Measurements from ENCODE around the gene EIF3A.
"Not testable (repeated sequence)": the region's sequence is repeated elsewhere in the genome, so short reads cannot be mapped to it uniquely, and the experiment has no call there.

Gene EIF3A

GRCh38 chr10:119113751-119114732 lies 33.4 kb upstream of the EIF3A start:
- DNase-seq (ENCODE audit: insufficient read length, low spot score): no peak

GRCh38 chr10:119112056-119112455 lies 31.4 kb upstream of the EIF3A start:
- DNase-seq (ENCODE audit: insufficient read length, low spot score) (no peak), FAIRE-seq (no peak)
- TF ChIP-seq POLR2A (IDR thresholded peaks at IDR 0.05; ENCODE audit: low read depth, low read length): no peak

More at GRCh38 chr10:119113751-119114732, 33.4 kb upstream of the EIF3A start:
- FAIRE-seq: no peak
- TF ChIP-seq POLR2AphosphoS5 (IDR thresholded peaks at IDR 0.05; ENCODE audit: low read depth, low read length) (no peak), SPI1 (IDR thresholded peaks at IDR 0.05; ENCODE audit: low read depth, low read length) (no peak), TAF1 (IDR thresholded peaks at IDR 0.05; ENCODE audit: low read depth, low read length) (no peak), POU2F2 (IDR thresholded peaks at IDR 0.05; ENCODE audit: low read depth, low read length) (no peak), PAX5 (IDR thresholded peaks at IDR 0.05; ENCODE audit: insufficient read depth, low read length, severe bottlenecking) (no peak), POLR2A (IDR thresholded peaks at IDR 0.05; ENCODE audit: low read depth, low read length) (no peak)

GRCh38 chr10:119107771-119108170 lies 27.2 kb upstream of the EIF3A start:
- not testable (repeated sequence) for FAIRE-seq; DNase-seq (ENCODE audit: insufficient read length, low spot score)

DNA sequence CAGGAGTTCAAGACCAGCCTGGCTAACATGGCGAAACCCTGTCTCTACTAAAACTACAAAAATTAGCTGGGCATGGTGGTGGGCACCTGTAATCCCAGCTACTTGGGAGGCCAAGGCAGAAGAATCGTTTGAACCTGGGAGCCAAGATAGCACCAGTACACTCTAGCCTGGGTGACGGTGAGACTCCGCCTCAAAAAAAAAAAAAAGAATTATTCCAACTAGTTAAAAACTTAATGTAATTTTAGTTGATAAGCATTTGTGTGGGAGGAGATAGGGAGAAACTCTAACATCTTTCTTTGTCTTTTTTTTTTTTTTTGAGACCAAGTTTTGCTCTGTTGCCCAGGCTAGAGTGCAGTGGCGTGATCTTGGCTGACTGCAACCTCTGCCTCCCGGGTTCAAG lies 26.5 kb upstream of the EIF3A start:
- not testable (repeated sequence) for FAIRE-seq

GRCh38 chr10:119105899-119106298 lies 25.3 kb upstream of the EIF3A start:
- FAIRE-seq; DNase-seq (ENCODE audit: insufficient read length, low spot score): not testable (repeated sequence)

More for the DNA sequence above, 26.5 kb upstream of the EIF3A start:
- DNase-seq (ENCODE audit: insufficient read length, low spot score): not testable (repeated sequence)

- FAIRE-seq (no peak), DNase-seq (ENCODE audit: insufficient read length, low spot score) (no peak)
- TF ChIP-seq TAF1 (IDR thresholded peaks at IDR 0.05; ENCODE audit: low read depth, low read length) (no peak), SPI1 (IDR thresholded peaks at IDR 0.05; ENCODE audit: low read depth, low read length) (no peak), POLR2A (IDR thresholded peaks at IDR 0.05; ENCODE audit: low read depth, low read length) (no peak), PAX5 (IDR thresholded peaks at IDR 0.05; ENCODE audit: insufficient read depth, low read length, severe bottlenecking) (no peak), POU2F2 (IDR thresholded peaks at IDR 0.05; ENCODE audit: low read depth, low read length) (no peak), POLR2AphosphoS5 (IDR thresholded peaks at IDR 0.05; ENCODE audit: low read depth, low read length) (no peak)
Observed at GRCh38 chr10:119105155-119105554, 24.5 kb upstream of the EIF3A start.

GRCh38 chr10:119104654-119105015 lies 24.0 kb upstream of the EIF3A start:
- no peak for DNase-seq (ENCODE audit: insufficient read length, low spot score)
- FAIRE-seq: peak; percentile 58
- TF ChIP-seq SPI1 (IDR thresholded peaks at IDR 0.05; ENCODE audit: low read depth, low read length) (no peak), TAF1 (IDR thresholded peaks at IDR 0.05; ENCODE audit: low read depth, low read length) (no peak), POLR2A (IDR thresholded peaks at IDR 0.05; ENCODE audit: low read depth, low read length) (no peak), POU2F2 (IDR thresholded peaks at IDR 0.05; ENCODE audit: low read depth, low read length) (no peak), POLR2AphosphoS5 (IDR thresholded peaks at IDR 0.05; ENCODE audit: low read depth, low read length) (no peak)

DNA sequence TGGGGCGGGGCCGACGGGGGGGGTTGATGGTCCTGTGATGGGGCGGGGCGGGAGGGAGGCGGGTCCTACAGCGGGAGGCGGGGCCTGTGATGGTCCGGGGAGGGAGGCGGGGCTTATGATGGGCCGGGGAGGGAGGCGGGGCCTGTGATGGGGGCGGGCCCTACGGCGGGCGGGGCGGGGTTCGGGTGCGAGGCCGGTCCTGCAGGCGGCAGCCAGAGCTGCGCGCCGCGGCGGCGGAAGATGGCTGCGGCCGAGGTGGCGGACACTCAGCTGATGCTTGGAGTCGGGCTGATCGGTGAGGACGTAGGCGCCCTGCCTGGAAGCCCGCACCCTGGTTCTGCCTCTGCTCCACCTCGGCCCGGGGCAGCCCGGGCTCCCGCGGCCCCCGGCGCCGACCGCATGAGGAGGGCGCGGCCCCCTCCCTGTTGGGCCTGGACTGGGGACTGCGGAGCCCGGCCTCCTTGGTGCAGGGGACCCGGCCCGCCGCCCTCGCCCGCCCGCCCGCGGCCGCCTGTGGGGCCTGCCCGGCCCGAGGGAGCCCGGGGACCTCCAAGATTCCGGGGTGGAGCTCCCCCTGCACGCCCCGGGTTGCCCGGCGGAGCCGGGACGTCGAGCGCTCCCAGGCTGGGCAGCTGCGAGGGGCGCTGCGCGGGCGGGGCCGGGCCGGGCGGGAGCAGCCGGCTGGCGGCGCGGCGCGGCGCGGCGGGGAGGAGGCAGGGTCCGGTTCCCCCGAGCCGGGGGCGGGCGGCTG lies 23.5 kb upstream of the EIF3A start, which contains the start of gene DENND10:
Gene DENND10, plus strand, starts transcription at position 211 of the 751 bp plus-strand sequence. Its CDS starts 30 bp downstream, at position 241.
- FAIRE-seq: peak; percentile 59
- TF ChIP-seq TAF1 (IDR thresholded peaks at IDR 0.05; ENCODE audit: low read depth, low read length): peak; percentile 54; the same call in 1 of the 2 replicates
- peak; percentile 80 for TF ChIP-seq POLR2AphosphoS5 (IDR thresholded peaks at IDR 0.05; ENCODE audit: low read depth, low read length)
- TF ChIP-seq POU2F2 (IDR thresholded peaks at IDR 0.05; ENCODE audit: low read depth, low read length): no peak
- TF ChIP-seq PAX5 (IDR thresholded peaks at IDR 0.05; ENCODE audit: insufficient read depth, low read length, severe bottlenecking): no peak
- peak; percentile 76 for TF ChIP-seq POLR2A (IDR thresholded peaks at IDR 0.05; ENCODE audit: low read depth, low read length)
- DNase-seq (ENCODE audit: insufficient read length, low spot score): peak; percentile 90

- DNase-seq (ENCODE audit: insufficient read length, low spot score) (no peak), FAIRE-seq (no peak)
- TF ChIP-seq SPI1 (IDR thresholded peaks at IDR 0.05; ENCODE audit: low read depth, low read length) (no peak), POLR2A (IDR thresholded peaks at IDR 0.05; ENCODE audit: low read depth, low read length) (no peak), POLR2AphosphoS5 (IDR thresholded peaks at IDR 0.05; ENCODE audit: low read depth, low read length) (no peak), POU2F2 (IDR thresholded peaks at IDR 0.05; ENCODE audit: low read depth, low read length) (no peak), TAF1 (IDR thresholded peaks at IDR 0.05; ENCODE audit: low read depth, low read length) (no peak), PAX5 (IDR thresholded peaks at IDR 0.05; ENCODE audit: insufficient read depth, low read length, severe bottlenecking) (no peak)
Observed at GRCh38 chr10:119103241-119103902, 22.8 kb upstream of the EIF3A start.
